HG03575 (cell line): Measurements from ENCODE around the gene PEX10.

Source experiments
- ATAC-seq: cut with Tn5 transposase; IDR thresholded peaks from one replicate; pipeline ENCODE4 v1.9.1; 2021; ENCODE audit not compliant: unreplicated experiment, insufficient number of reproducible peaks, low FRiP score; ENCODE audit errors: extremely low read depth

PEX10 gene

GRCh38 chr1:2381741-2382620 lies 30.4 kb downstream of the PEX10 start:
- ATAC-seq = no peak

DNA sequence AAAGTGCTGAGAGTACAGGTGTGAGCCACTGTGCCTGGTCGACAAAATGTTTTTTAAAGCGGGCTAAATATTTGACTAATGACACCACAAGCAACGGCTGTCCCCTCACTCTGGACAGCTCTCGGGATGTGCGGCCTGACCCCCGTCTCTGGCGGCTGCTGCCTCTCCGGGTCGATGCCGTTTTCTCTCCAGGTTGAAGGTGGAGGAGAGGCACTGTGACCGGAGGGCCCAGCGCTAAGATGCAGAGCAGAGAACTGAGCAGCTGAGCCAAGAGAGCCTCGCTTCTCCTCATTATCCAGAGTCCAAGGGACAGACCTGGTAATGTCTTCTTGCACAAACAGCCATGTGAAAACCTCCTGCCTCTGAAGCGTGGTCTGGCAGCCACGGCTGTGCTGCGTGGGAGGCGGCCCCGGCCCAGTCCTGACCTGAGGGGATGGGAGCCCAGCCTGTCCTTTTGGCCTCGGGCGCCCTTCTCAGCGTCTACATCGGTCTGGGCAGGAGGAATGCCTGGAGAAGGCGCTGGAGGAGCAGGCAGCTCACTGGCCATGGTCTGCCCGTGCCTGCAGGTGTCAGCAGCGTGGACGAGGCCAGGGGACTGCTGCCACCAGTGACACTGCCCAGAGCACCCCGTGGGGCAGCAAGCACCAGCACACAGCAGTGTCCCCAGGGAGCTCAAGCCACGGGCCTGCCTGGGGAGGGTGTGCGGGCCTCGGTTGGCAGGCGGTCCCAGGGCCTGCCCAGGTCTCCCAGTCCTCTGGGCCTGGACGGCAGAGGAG lies 31.4 kb downstream of the PEX10 start:
- ATAC-seq = no peak

GRCh38 chr1:2379733-2380404 lies 32.5 kb downstream of the PEX10 start:
- no peak for ATAC-seq

DNA sequence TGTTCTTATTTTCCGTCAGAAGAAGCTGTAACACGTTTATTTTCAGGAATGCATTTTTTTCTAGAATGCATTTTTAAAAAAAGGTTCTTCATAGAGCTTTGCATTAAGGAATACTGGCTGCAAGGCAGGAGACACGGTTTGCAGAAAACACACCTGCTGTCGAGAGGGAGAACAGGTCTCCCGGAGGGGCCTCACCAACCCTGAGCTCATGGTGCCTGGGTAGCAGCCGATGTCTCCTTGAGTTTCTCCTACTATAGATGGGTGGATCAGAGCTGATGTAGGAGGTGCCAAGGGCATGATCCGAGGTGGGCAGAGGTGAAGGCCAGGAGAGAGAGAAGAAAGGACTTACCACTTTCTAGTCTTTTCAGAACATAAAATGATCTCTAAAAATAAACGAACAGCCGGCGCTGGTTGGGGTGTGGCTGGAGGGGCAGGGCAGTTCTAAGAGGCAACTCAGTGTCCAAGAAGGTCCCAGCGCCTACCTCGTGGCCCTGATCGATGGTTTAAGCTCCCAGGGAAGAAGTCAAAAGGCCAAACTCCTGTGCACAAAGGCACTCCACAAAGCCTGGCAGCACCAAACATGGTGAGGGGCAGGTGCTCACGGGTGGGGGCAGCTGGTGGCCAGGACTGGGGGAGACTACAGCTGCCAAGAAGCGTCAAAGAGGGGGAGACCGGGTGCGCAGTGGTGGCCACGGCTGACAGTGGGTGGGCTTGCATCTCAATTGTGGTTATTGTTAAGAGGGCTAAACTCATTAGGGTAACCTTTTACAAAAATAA lies 33.2 kb downstream of the PEX10 start:
- no peak for ATAC-seq

DNA sequence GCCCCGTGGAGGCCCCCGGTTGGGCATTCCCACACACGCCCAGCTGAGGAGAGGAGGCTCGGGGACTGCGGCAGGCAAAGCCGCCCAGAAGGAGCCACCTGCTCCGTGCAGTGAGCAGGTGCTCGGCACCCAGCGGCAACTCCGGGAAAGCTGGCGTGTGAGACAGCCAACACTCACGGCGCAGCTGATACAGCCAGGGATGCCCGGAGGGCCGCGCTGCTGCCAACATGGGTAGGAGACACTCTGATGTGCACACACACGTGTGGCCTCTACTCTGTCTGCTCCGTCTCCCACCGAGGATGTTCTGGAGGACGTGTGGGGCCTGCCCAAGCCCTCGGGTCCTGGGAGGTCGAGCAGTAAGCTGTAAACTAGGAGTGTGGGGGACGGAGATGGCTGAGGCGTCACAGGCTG lies 33.9 kb downstream of the PEX10 start:
- no peak for ATAC-seq

GRCh38 chr1:2377751-2378440 lies 34.5 kb downstream of the PEX10 start:
- no peak for ATAC-seq

DNA sequence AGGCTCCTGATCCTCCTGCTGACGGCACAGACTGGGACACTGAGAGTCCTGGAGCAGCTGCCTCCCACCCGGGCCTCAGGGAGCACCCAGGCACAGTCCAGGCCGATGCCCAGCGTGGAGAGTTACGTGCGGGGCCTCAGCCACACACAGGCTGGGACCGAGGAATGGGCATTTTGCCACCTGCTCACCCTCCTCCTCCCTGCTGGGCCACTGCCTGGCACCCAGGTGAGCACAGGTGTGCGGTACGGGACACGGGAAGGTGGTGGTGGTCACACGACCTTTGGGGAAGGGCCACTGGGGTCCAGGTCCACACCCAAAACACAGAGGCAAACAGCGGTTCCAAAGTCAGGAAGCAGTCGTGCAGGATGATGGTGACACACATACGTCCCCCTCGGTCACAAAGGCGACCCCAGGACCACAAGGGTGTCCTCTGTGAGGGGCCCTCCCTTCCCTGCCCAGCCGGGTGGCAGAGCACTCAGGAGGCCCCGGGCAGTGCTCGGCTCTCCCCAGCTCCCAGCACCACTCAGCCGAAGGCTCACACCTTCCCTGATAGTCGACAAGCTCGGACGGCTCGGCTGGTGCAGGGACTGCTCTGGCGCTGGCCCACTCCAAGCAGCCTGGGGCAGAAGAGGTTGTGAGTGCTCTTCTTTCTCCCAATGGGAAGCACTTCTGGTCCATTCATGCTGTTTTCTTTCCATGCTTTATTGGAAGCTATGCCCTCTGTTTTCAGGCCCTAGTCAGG lies 35.3 kb downstream of the PEX10 start:
- no peak for ATAC-seq

GRCh38 chr1:2376261-2376741 lies 36.1 kb downstream of the PEX10 start:
- ATAC-seq = no peak

DNA sequence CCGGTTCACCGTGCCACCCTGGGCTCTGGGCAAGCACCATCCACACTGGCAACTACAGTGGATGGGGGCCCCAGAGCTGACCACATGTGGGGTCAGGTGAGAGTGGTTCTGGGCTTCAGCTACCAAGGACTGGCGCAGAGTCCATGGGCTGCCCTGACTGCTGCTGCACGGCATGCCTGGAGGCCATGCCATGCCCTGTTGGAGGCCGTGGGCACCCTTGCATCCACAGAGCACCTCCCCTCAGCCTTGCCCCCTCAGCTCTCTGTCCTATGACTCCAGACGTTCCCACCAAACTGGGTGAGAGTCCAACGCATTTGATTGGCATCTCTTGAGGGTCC lies 36.5 kb downstream of the PEX10 start:
- ATAC-seq = no peak

GRCh38 chr1:2375246-2375922 lies 37.0 kb downstream of the PEX10 start:
- no peak for ATAC-seq

DNA sequence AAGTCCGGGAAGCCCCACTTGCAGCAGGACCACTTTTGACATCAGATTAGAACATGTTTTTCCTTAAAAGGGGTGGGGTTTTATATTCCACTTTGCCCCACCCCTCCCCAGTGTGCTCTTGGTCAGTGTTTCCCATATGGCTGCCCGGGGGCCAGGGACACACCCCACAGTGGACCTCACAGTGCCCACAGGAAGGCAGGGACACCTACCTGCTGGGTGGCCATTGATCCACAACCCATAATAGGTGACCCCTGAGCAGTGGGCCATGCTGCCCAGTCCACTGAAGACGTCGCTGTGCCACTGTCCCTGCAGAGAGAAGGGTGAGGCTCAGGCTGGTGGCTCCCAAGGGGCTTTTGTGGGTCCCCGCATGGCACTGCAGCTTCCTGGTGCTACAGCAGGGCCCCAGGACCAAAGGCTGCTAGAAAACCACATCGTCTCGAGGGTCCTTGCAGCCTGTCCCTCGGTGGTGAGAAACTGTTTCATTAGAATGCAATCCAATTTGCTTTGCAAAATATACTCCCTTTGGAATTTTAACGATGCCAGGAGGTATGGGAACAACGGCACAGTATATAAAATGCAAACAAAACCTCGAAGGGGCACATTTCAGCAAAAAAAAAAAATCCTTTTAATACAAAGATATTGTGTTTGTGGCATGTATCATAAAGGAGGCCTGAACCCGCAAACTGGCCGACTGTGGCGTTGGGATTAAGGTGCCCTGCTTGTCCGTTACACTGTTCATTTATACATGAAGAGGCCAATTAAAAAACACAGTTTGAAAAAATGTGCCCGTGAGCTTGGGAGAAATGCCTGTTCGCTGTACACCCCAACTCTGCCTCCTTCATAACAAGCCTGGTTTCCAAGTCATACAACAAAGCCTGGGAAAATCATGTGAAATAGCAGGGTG lies 37.9 kb downstream of the PEX10 start:
- no peak for ATAC-seq

- ATAC-seq = no peak
These were observed 38.7 kb downstream of the PEX10 start for GRCh38 chr1:2373551-2374251.

DNA sequence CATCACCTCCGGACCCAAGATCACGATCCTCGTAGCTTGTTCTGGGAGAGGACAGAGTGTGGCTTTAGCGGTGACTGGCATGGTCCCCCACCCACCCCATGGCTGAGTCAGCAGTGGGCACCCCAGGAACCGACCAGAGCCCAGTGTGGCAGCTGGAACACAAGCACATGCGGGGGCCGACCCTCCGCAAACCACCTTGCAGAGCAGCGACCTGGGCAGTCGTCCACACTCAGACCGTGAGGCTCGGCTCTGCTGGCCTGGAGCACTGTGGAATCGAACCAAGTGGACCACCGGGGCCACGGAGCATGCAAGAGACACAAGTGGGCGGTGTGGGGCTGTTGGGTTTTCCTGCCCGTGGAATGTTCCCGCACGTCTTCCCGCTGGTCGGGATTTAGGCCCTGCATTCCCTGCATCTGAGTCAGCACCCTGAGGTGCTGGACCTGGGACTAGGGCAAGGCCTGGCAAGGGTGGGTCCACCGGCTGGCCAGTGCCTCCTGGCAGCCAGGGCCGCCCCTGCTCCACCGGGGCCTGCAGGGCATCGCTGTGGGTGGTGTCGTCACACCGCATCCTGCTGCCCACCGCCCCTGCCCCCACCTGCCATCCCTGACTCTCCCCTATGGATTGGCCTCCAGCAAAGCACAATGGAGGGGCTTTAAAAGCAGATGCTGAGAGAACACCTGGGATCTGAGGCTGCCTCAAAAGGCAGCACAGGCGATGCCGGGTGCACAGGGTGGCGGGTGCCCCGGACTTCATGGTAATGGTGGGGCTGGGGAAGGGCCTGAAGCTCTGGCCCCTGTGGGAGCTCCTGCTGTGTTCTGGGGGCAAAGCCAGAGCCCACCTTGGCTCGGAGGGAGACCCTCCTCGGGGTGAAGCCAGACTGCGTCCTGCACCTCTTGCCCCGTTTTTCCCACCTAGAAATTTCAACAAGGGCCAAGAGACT lies 39.5 kb downstream of the PEX10 start:
- ATAC-seq = no peak

DNA sequence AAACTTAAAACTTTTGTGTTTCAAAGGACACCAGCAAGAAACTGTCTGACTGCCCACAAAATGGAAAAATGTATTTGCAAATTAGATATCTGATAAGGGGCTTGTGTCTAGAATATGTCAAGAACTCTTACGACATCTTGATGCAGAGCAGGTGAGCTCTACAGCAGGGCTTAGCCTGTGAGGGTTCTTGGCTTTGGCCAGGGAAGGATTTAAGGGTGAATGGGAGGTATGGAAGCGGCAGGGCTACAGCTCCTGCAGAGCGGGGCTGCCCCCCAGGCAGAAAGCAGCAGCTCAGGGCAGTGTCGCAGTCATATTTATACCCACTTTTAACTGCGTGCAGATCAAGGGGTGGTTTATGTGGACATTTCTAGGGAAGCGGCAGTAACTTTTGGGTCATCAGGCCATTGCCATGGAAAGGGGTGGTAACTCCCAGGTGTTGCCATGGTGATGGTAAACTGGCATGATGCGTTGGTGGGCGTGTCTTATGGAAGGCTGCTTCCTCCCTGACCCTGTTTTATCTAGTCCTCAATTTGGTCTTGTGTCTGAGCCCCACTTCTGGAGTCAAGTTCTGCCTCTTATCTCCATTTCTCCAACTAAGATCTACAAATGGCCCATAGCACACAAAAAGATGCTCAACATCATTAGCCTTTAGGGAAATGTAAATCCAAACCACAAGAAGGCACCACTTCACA lies 44.2 kb downstream of the PEX10 start:
- no peak for ATAC-seq
